ENCODE data around the gene HDGFL3. TPM values are rescaled to one million over a fixed set of nuclear protein-coding genes. Genes with fewer than 3 reads are reported as not detected.

Gene HDGFL3
- total RNA-seq, 1 donor from 2014 or later, result 30.3 TPM

- DNase-seq (ENCODE audit: low spot score), result no peak
Measured at GRCh38 chr15:83129791-83130190, 77.8 kb downstream of the HDGFL3 start.

- DNase-seq (ENCODE audit: low spot score), result no peak
Measured at GRCh38 chr15:83127547-83128150, 80.0 kb downstream of the HDGFL3 start.

- no peak for DNase-seq (ENCODE audit: low spot score)
Measured at GRCh38 chr15:83123529-83123928, 84.1 kb downstream of the HDGFL3 start.

- no peak for DNase-seq (ENCODE audit: low spot score)
Measured at GRCh38 chr15:83119968-83120581, 87.5 kb downstream of the HDGFL3 start.

GRCh38 chr15:83118968-83119367, 88.7 kb downstream of the HDGFL3 start:
- no peak for DNase-seq (ENCODE audit: low spot score)

GRCh38 chr15:83118291-83118827, 89.3 kb downstream of the HDGFL3 start:
- no peak for DNase-seq (ENCODE audit: low spot score)

GRCh38 chr15:83115831-83116565, 91.6 kb downstream of the HDGFL3 start:
- no peak for DNase-seq (ENCODE audit: low spot score)

GRCh38 chr15:83115410-83115809, 92.2 kb downstream of the HDGFL3 start:
- no peak for DNase-seq (ENCODE audit: low spot score)

- DNase-seq (ENCODE audit: low spot score), result no peak
Measured at GRCh38 chr15:83114856-83115255, 92.8 kb downstream of the HDGFL3 start.

- no peak for DNase-seq (ENCODE audit: low spot score)
Measured at GRCh38 chr15:83113881-83114674, 93.5 kb downstream of the HDGFL3 start.

GRCh38 chr15:83112956-83113299, 94.7 kb downstream of the HDGFL3 start:
- no peak for DNase-seq (ENCODE audit: low spot score)

- DNase-seq (ENCODE audit: low spot score), result no peak
Measured at GRCh38 chr15:83112233-83112955, 95.2 kb downstream of the HDGFL3 start.

GRCh38 chr15:83111149-83111548, 96.5 kb downstream of the HDGFL3 start:
- DNase-seq (ENCODE audit: low spot score), result no peak

GRCh38 chr15:83110381-83110780, 97.2 kb downstream of the HDGFL3 start:
- no peak for DNase-seq (ENCODE audit: low spot score)

- DNase-seq (ENCODE audit: low spot score), result no peak
Measured at GRCh38 chr15:83109532-83109931, 98.1 kb downstream of the HDGFL3 start.

GRCh38 chr15:83108266-83109219, 99.1 kb downstream of the HDGFL3 start:
- DNase-seq (ENCODE audit: low spot score), result peak; percentile 56

GRCh38 chr15:83107841-83108181, 99.8 kb downstream of the HDGFL3 start:
- DNase-seq (ENCODE audit: low spot score), result no peak

- no peak for DNase-seq (ENCODE audit: low spot score)
Measured at GRCh38 chr15:83106994-83107840, 100.4 kb downstream of the HDGFL3 start, which contains the start of gene TM6SF1. Gene TM6SF1 (plus strand): TSS chr15:83107645. CDS start chr15:83107681, 36 bp downstream.

GRCh38 chr15:83105440-83105839, 102.2 kb downstream of the HDGFL3 start:
- DNase-seq (ENCODE audit: low spot score), result no peak
